Heart left ventricle (tissue), 16 donors: ENCODE measurements around the gene NWD2. TPM values are rescaled to one million over a fixed set of nuclear protein-coding genes. Genes with fewer than 3 reads are reported as not detected.

Source experiments
- ATAC-seq, 4 donors: fragments of 200-7000 bp; cut with Tn5 transposase; one replicate each; pipeline ENCODE4 v1.9.1; 2020 to 2022; ENCODE audit warnings: moderate library complexity in 4 of 4, mild to moderate bottlenecking in 3 of 4, moderate number of reproducible peaks in 1 of 4
- DNase-seq, 5 donors: peaks; one replicate each; pipeline ENCODE4 v3.0.0-alpha.2; 2020
- H3K27ac ChIP-seq, 12 donors: fragments of 200-600 bp; sonication (generic) in 4 of 12; one replicate each; pipeline versions ENCODE4 v1.5.0 to v1.8.0; 2016 to 2022; ENCODE audit warnings: mild to moderate bottlenecking in 2 of 12
- H3K27me3 ChIP-seq, 9 donors: fragments of 200-600 bp; sonication (generic) in 2 of 9; one replicate each; pipeline versions ENCODE4 v1.5.1 to v1.8.0; 2016 to 2022; ENCODE audit warnings: mild to moderate bottlenecking in 3 of 9
- H3K36me3 ChIP-seq, 9 donors: fragments of 200-600 bp; sonication (generic) in 2 of 9; one replicate each; pipeline versions ENCODE4 v1.5.0 to v1.8.0; 2018 to 2022; ENCODE audit warnings: mild to moderate bottlenecking in 2 of 9
- H3K4me1 ChIP-seq, 12 donors: fragments of 200-600 bp; sonication (generic) in 4 of 12; one replicate each; pipeline versions ENCODE4 v1.5.0 to v1.8.0; 2016 to 2022; ENCODE audit warnings: mild to moderate bottlenecking in 3 of 12
- H3K4me3 ChIP-seq, 12 donors: fragments of 200-600 bp; sonication (generic) in 4 of 12; one replicate each; pipeline versions ENCODE4 v1.5.0 to v1.8.0; 2017 to 2022; ENCODE audit warnings: mild to moderate bottlenecking in 9 of 12, moderate library complexity in 4 of 12
- H3K9me3 ChIP-seq, 12 donors: fragments of 200-600 bp; sonication (generic) in 4 of 12; one replicate each; pipeline versions ENCODE4 v1.5.0 to v1.8.0; 2016 to 2022; ENCODE audit warnings: mild to moderate bottlenecking in 1 of 12
- CTCF ChIP-seq, 12 donors: fragments of 200-600 bp; sonication (generic) in 4 of 12; IDR thresholded peaks; one replicate each; pipeline versions ENCODE4 v1.5.0 to v1.8.0; 2018 to 2022; ENCODE audit warnings: antibody characterized with exemption in 12 of 12, mild to moderate bottlenecking in 5 of 12
- POLR2A ChIP-seq, 2 donors: fragments of 450-650 bp; IDR thresholded peaks; one replicate each; pipeline ENCODE4 v1.6.1; 2017; ENCODE audit warnings: antibody characterized with exemption in 2 of 2, mild to moderate bottlenecking in 2 of 2, moderate library complexity in 2 of 2
- WGBS, 4 donors: extraction: QIAGEN DNeasy Blood & Tissue Kit in 2 of 4; methylation state at CpG; one replicate each; pipeline versions ENCODE4 v1.1.5 to v1.1.7; 2013 to 2018; 5-methylcytosine and 5-hydroxymethylcytosine counted together
- intact Hi-C, 10 donors: fragments of 100-400 bp; cut with DNase I; formaldehyde crosslinking; loops; one replicate each; pipeline versions ENCODE4 v1.11.1 to v1.14.2; 2022
- polyA plus RNA-seq, 2 donors: library from polyadenylated mRNA; stranded (reverse); fragments of 200-250 nt; gene quantifications; one replicate each; pipeline ENCODE4 v1.2.3, GENCODE V29; 2013
- total RNA-seq, 9 donors: library from RNA; depleted of rRNA in 2 of 9; stranded (reverse); fragments of >200 nt in 2 of 9; fragmentation: NEBNext Ultra II Directional in 3 of 9; extraction: Animal tissue kit (Norgen Biotek cat#: 25700) in 3 of 9; gene quantifications; one replicate each; pipeline versions ENCODE4 v1.1.0 to v1.2.4, GENCODE V29; 2016 to 2023
- donor health status: ischemic (EF 13 %, LVEDD 7.1; RV severe dilation, severe dysfunction).
- donor health status: healthy with polysubstance abuse.
- donor health status: DM: no; HTN: yes; CAD: no.
- donor health status: DM: no; HTN: no; CAD: no.
- donor health status: ischemic (EF 25% LVEDD 6.9; RV normal size, moderate dysfunction).
- donor health status: ischemic (EF 25% LVEDD 5.7; RV mildly dilated, moderate dysfunction).
- donor health status: healthy.
- donor health status: DM: yes; HTN: yes; CAD: no.
- donor health status: ischemic (EF 35%, LVEDD 5.7; RV mildly dilated, moderate dysfunction).
- donor health status: nonischemic (EF 11% LVEDD 7.7; RV severe dilation, severe dysfunction).
- donor health status: DM: yes; HTN: yes; CAD: no.
- donor health status: PGD.
- donor health status: ischemic (EF 29% LVEDD 5.4; RV normal size, mild dysfunction).
- donor health status: nonischemic (EF 23%, LVEDD 6.1; RV moderate dilation, normal function).

Gene NWD2
- total and polyA plus RNA-seq, 11 donors: under 0.01 to 0.16 (median 0.05) TPM; not detected in 5

- Histone ChIP-seq H3K4me3 (no peak overlapping the region), H3K27me3 (no peaks in the 10 kb centered on the region), H3K27ac (no peak overlapping the region), H3K4me1 (no peaks in the 10 kb centered on the region), H3K36me3 (no peaks in the 10 kb centered on the region), H3K9me3 (no peaks in the 10 kb centered on the region)
- TF ChIP-seq CTCF (IDR thresholded peaks at IDR 0.05) (no peak), POLR2A (IDR thresholded peaks at IDR 0.05) (no peak)
- ATAC-seq (no peak), DNase-seq (no peak)
- intact Hi-C loops: no loop called here
- 73 to 86% (median 77%) methylated on average over 4 of the region's 4 CpGs for WGBS, 4 donors
These were observed 19.7 kb upstream of the NWD2 start for GRCh38 chr4:37224854-37225253.

GRCh38 chr4:37225778-37226177 is 18.8 kb upstream of the NWD2 start:
- DNase-seq (no peak), ATAC-seq (no peak)
- Histone ChIP-seq H3K4me1 (no peaks in the 10 kb centered on the region), H3K36me3 (no peaks in the 10 kb centered on the region), H3K4me3 (no peak overlapping the region), H3K27ac (no peak overlapping the region), H3K9me3 (no peaks in the 10 kb centered on the region), H3K27me3 (no peaks in the 10 kb centered on the region)
- TF ChIP-seq POLR2A (IDR thresholded peaks at IDR 0.05) (no peak), CTCF (IDR thresholded peaks at IDR 0.05) (no peak)
- intact Hi-C loops: no loop called here
- WGBS, 4 donors: 16 to 19% (median 18%) methylated on average over 2 of the region's 2 CpGs

GRCh38 chr4:37232315-37232714 is 12.2 kb upstream of the NWD2 start:
- TF ChIP-seq CTCF (IDR thresholded peaks at IDR 0.05): no peak
- TF ChIP-seq POLR2A (IDR thresholded peaks at IDR 0.05): no peak
- Histone ChIP-seq H3K27ac (no peak overlapping the region), H3K36me3 (no peaks in the 10 kb centered on the region), H3K9me3 (no peaks in the 10 kb centered on the region), H3K27me3 (peaks cover 0 to 8% (median 0%) of the 10 kb centered on the region in 9 donors), H3K4me1 (no peaks in the 10 kb centered on the region), H3K4me3 (no peak overlapping the region)
- intact Hi-C loops: no loop called here
- 60 to 70% (median 66%) methylated on average over 1 of the region's 1 CpG for WGBS, 4 donors
- no peak for DNase-seq
- no peak for ATAC-seq

- no peaks in the 10 kb centered on the region for H3K36me3 ChIP-seq
- intact Hi-C loops: no loop called here
- no peak for DNase-seq
- H3K4me1 ChIP-seq: no peaks in the 10 kb centered on the region
- ATAC-seq: no peak
- no peak for TF ChIP-seq POLR2A (IDR thresholded peaks at IDR 0.05)
- no peak for TF ChIP-seq CTCF (IDR thresholded peaks at IDR 0.05)
- H3K4me3 ChIP-seq: no peak overlapping the region
- no peaks in the 10 kb centered on the region for H3K9me3 ChIP-seq
- no peak overlapping the region for H3K27ac ChIP-seq
- 58 to 78% (median 69%) methylated on average over 2 of the region's 2 CpGs for WGBS, 4 donors
- H3K27me3 ChIP-seq: peaks cover 0 to 29% (median 3%) of the 10 kb centered on the region in 9 donors
These were observed 8.4 kb upstream of the NWD2 start for GRCh38 chr4:37236165-37236564.
